Activated CD8-positive, alpha-beta memory T cell treated with anti-CD3 and anti-CD28 coated beads for 24 hours (primary cell): ENCODE measurements around the gene MDC1.
"Not testable (repeated sequence)": the region's sequence is repeated elsewhere in the genome, so short reads cannot be mapped to it uniquely, and the experiment has no call there.

Source experiments
- DNase-seq: peaks from one replicate; pipeline ENCODE4 v3.0.0-alpha.2; 2020

MDC1 gene

DNA sequence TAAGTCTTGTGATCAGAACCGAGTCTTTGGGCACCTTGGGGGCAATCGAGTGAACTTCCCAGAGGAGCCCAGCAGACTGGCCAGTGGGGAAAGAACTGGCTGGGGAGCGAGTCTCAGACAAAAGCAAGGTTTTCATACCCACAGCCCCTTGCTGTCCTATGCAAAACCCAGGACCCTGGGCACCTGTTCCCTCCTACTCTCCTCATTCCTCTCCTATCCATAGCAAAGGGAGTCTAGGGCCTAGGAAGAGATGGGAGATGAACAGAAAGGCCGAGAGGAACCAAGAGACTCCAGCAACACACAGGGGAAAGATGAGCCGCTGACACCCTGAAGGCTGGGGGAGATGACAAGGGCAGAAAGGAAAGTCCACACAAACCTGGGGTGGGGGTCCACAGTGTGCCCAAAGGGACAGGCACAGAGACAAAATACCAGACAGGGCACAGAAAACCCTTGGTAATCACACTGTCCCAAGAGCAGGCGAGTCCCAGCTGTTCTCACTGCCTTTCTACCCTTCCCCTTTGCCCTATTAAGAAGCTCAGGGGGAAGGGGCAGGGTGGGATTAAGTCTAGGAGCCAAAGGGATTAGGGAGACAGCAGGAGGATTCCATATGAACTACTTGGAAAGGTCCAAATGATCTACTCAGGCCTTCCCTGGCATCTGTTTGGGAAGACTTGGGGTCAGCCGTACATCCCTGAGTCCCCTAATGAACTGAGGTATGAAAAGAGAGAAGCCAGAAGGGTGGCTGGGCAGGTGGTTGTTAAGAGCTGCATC, 37.1 kb downstream of the MDC1 start:
- DNase-seq, result no peak

DNA sequence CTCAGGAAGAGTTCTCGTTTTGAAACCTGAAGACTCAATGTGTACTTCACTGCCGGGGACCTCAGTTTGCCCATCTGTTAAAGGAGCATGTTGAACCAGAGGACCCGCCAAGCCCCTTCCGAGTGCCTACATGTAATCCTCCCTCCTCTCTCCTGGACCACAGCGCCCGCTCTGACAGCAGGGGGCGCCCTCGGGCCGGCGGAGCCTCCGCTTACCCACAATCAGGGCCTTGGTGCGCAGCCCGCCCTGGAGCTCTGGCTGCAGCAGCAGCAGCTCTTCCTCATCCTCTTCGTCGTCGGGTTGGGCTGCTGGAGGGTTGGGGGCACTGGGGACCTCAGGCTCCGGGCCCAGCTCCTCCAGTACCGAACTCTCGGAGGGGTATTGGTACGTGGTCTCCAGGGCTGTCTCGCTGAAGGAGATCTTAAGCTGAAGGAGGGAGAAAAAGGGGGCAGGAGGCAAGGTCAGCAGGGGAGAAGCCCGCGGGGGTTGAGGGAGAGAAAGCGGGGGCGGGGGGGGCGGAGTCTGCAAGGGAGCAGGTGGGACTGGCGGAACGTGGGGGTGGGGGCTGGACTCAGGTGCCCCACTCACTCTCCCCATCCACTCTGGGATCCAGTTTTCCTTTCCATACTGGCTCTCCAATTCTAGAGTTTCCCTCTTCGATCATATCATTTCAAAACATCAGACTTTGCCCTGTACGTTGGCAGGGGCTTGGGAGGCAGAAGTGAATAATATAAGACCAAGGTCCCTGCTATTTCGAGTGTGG, 37.9 kb downstream of the MDC1 start:
- peak; percentile 98 for DNase-seq

DNA sequence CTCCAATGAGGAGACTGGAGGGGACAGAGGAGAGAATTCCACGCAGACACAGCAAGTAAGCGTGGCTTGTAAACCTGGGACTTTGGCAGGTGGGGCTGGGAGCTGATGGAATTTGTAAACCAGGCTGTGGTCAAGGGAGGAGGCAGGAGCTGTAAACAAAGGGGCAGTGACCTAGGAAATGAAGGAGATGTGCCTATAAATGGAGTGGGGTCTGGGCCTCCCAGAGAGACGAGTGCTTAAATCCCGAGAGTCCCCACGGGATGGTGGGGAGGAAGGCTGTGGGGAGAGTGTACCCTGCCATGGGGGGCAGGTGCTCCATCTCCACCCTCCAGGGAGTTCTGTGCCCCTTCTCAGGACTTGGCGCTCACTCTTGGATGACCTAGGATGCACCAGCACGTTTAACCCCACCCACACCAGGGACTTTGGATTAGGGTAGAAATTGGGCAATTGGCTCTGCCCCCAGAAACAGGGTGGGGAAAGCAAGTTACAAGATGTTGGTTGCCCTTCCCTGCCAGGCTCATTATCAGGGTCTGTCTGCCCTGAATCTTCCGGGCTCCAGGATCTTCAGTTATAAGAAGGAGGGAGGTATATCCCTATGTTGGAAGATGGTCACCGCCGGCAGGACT, 40.3 kb downstream of the MDC1 start:
- no peak for DNase-seq

DNA sequence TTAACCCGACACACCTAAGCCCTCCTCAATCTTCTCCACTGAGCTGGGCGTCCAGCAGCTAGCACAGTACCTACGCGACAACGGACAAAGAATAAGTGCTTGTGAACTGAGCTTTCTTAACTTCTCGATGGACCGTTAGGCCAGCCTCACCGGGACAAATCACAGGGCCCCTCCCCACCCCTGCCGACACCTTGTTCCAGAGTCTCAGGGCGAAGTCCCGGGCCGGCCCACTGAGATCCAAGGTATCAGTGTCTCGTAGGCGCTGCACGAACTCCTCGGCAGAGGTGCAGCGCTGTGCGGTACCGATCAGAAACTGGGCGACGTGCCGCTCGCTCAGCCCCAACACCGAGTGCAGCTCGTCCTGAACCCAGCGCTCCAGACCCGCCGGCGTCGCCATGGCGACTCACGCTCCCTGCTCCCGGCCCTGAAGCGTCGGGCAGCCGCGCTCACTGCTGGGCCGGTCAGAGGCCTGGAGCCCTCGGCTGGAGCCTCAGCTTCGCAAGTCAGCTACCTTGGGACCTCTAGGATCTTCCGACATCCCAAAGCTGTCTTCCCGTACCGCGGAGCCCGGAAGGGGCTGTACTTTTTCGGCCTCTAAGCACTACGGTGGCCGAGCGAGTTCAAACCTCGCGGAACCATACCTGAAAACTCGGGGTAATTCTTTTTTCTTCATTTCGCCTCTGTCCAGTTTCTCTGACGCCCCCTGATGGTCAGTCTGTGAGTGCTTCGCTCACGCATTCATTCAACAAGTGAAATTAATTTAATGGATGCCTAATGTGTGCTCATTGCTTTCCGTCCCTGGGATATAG, 44.4 kb downstream of the MDC1 start, which contains the start of gene DHX16:
TSS of gene DHX16 (minus strand) at position 562 of the 809 bp plus-strand sequence. CDS start at position 397, 165 bp downstream.
- peak; percentile 94 for DNase-seq

DNA sequence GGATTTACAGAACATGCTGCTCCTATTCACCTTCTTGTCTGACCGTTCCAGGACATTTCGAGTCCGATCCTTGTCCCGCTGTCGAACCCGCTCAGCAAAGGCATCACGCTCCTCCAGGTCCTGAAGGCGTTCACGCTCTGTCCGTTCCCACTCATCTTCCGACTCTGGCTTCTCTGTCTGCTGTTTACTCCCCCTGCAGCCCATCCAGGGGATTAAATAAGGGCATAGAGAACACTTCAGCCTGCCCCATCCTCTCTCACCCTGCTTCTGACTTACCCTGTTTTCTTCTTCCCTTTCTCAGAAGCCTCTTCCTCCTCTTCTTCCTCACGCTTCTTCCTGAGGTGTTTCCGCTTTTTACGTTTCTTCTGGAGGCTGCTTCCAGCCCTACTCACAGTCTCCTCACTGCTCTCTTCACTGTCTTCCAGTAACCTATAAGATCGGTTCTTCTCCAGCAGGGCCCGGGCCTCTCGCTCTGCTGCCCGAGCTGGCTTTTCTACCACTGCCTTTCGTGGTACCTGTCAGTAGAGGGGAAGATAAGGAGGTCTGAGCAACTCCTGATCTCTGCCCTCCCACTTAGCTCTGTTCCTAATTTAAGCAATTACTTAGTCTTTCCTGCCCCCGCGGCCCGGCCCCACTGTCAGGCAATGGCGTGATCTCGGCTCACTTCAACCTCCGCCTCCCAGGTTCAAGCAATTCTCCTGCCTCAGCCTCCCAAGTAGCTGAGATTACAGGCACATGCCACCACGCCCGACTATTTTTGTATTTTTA, 46.1 kb downstream of the MDC1 start:
- DNase-seq, result no peak

DNA sequence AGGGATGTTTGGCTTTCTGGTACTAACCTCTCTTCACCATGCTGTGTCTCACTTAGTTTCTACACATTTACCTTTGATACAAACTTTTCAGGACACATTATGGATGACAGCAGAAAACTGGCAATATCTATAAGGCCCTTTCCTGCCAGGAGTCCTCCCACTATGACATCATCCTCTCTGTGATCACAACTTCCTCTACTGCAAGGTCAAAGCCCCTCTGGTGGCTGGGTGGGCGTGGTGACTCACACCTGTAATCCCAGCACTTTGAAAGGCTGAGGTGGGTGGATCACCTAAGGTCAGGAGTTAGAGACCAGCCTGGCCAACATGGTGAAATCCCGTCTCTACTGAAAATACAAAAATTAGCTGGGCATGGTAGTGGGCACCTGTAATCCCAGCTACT, 50.8 kb downstream of the MDC1 start:
- peak; percentile 72 for DNase-seq

DNA sequence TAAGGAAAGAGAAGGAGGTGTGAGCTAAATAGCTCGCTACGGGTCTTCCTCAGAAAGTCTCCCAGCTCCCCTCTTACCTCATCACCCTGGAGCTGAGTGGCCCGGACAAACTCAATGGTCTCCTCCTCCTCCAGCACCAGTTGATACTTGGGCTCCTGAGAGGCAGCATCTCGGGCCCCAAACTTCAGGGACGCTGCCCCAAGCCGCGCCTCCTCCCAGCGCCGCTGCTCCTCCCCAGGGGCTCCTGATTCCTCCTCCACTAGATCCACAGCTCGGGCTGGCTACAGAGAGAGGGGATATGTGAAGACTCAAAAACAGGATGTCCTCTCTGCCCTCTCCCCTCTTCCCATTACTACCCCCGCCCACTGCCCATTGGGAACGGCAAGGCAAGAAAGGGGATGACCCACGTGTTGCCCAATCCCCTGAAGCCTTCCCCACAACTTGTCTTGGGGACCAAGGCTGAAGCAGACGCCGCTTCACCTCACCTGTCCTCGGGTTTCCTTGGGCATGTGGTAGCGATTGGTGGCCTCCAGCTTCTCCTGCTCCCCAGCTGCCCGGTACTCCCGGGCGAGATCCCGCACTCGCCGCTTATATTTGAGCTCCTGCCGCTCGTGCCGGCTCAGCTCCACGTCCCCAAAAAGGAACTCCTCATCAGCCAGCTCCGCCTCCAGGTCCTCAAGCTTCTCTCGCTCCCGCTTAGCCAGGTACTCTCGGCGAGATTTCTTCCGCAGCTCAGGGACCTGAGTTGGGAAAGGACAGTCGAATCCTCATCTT, 51.9 kb downstream of the MDC1 start:
- no peak for DNase-seq

DNA sequence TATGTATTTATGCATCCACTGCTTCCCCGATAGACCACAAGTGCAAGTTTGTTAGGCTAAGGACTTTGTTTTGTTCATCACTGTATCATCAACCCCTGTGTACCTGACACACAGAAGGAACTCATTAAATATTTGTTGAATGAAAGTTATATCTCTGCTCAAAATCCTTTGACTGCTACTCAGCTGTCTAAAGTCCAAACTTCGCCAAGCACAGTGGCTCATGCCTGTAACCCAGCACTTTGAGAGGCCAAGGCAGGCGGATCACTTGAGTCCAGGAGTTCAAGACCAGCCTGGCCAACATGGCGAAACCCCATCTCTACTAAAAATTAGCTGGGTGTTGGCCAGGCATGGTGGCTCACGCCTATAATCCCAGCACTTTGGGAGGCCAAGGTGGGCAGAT, 59.2 kb downstream of the MDC1 start:
- DNase-seq, result not testable (repeated sequence)

DNA sequence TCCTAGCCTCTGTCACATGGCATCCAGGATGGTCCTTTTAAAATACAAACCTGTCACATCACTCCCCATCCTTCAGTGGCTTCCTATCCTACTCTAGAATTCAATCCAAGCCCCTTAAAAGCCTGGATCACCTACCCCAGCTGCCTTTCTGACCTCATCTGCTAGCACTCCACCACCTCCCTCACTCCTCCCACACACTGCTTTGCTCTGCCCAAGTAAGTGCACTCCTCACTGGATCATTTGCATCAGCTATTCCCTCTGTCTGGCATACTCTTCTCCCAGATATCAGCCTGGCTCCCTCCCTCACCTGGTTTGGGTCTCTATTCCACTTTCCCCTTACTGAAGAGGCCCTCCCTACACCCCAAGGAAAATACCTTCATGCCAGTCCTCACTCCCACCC, 59.6 kb downstream of the MDC1 start:
- DNase-seq, result no peak

DNA sequence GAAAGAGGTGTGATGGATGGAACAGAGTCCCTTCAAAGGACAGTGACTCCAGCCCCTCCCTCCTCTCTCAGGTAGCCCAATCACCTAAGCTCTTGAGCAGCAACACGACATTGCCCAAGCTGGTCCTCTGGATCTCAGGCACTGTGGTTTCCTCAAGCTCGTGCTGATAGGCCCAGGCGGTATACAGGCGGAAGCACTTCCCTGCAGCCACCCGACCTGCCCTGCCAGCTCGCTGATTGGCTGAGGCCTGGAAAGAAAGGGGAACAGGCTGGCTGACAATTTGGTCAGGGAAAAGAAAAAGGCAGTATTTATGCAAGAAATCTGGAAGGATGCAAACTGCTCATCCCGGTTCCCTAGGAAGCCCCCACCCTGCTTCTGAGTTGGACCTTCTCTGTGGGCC, 60.6 kb downstream of the MDC1 start:
- DNase-seq, result no peak

DNA sequence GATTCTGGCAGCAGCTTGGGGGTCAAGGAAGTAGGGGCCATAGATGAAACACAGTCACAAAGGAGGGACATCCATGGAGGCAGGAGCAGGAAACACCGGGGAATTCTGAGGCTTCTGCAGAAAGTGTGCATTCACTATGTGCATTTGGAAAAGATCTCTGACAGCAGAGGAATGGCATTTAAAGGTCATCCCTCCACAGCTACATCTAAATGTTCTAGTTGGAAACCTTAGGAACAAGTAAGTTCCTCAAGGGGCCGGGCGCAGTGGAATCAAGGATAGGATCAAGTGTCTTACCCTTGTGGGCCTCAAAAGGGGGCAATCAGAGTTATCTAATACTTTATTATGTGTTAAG, 61.4 kb downstream of the MDC1 start:
- no peak for DNase-seq

DNA sequence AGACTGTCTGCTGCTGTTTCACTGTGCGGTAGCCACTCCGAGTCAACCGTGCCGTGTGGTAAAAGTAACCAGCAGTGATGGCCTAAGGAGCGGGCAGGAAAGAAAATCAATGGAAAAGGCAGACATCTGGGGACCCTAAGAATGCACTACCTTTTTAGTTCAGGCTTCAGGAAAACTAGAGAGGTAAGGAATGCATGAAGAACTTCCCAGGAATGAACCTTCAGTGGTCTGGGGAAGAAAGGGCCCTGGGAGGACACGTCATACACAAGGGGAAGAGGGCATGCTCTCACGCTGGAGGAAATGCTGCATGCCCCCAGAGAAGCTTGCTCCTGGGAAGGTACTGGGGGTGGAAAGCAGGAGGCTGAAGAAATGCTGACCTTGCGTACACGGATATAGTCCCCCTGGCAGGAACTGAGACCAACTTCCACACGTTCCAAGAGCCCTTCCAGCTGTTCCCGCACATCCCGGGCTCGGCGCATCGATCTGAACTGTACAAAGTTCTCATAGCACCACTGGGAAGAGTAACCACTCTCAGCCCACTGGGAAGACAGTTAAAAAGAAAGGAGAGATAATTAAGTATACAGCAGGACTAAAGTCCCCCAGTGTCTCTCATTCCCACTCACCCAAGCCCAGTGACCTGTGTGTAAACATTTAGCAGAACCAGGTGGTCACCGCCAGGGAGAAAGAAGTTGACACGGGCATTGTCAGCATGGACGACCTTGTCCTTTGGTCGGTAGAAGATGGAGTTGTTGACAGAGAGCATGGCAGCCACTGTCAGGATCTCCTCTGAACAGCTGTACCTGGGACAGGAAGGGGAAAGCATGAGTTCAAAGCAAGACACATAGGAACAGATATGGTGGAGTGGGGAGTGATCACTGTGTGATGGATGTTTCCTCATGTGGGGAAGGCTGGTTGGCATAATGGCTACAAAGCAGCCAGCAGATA, 62.0 kb downstream of the MDC1 start:
- DNase-seq, result no peak

DNA sequence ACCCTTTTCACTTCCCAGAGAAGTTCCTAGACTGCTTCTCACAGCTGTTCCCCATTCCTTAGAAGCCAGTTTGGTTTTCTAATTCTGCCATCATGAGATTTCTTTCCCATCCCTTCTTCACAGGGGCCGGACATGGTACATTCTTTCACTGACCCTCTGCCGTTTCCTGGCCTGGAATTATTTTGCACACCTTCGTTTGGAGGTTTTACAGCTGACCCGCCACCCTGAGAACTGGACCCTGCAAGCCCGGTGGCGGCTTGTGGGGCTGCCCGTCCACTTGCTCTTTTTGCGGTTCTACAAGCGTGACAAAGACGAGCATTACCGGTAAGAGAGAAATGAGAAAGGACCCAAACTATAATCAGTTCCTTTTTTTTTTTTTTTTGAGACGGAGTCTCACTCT, 65.9 kb downstream of the MDC1 start:
- no peak for DNase-seq
